H1 (cell line): Measurements from ENCODE around the gene PALD1. TPM values are rescaled to one million over a fixed set of nuclear protein-coding genes. Genes with fewer than 3 reads are reported as not detected.

ENCODE experiments used
- CTCF ChIA-PET: fragments of 300-600 bp; sonication (Branson Sonifier 250); formaldehyde crosslinking; loops from one replicate; lab custom pipeline; 2021; ENCODE audit not compliant: partially characterized antibody; lab: Charles Lee
- POLR2A ChIA-PET: fragments of 300-600 bp; sonication (Branson Sonifier 250); formaldehyde crosslinking; loops from one replicate; lab custom pipeline; 2021; ENCODE audit warnings: inconsistent platforms; ENCODE audit not compliant: partially characterized antibody; lab: Charles Lee
- DNase-seq, 2 experiments: peaks; one replicate each; pipeline versions ENCODE4 v3.0.0 to v3.0.0-alpha.2; 2010 to 2022; ENCODE audit warnings: low spot score in 2 of 2, low read depth in 1 of 2, mixed read lengths in 1 of 2
- FAIRE-seq: peaks from 2 replicates; lab custom pipeline; 2011; peaks lifted over from hg19 to GRCh38; lab: Jason Lieb, UNC
- H2AFZ ChIP-seq: 2 replicates; pipeline ENCODE4 v1.8.1; 2012; ENCODE audit warnings: low read length, inconsistent platforms
- H2AK5ac ChIP-seq: 2 replicates; pipeline ENCODE4 v1.6.1; 2013; ENCODE audit warnings: low read depth, low read length
- H2BK120ac ChIP-seq: replicated peaks from 2 replicates; pipeline ENCODE3; 2013; ENCODE audit warnings: low read depth, low read length, inconsistent platforms
- H2BK12ac ChIP-seq: 2 replicates; pipeline ENCODE4 v1.6.1; 2013; ENCODE audit warnings: low read depth, low read length
- H2BK15ac ChIP-seq: 2 replicates; pipeline ENCODE4 v1.6.1; 2013; ENCODE audit warnings: low read length
- H2BK20ac ChIP-seq: 2 replicates; pipeline ENCODE4 v1.6.1; 2013; ENCODE audit warnings: low read length
- H2BK5ac ChIP-seq: 2 replicates; pipeline ENCODE4 v1.6.1; 2013; ENCODE audit warnings: low read depth, low read length
- H3K14ac ChIP-seq: 2 replicates; pipeline ENCODE4 v1.6.1; 2013; ENCODE audit warnings: inconsistent platforms; ENCODE audit not compliant: insufficient read length
- H3K18ac ChIP-seq: 2 replicates; pipeline ENCODE4 v1.6.1; 2013; ENCODE audit warnings: low read length; ENCODE audit errors: extremely low read depth
- H3K23ac ChIP-seq: 2 replicates; pipeline ENCODE4 v1.6.1; 2013; ENCODE audit warnings: inconsistent platforms; ENCODE audit not compliant: insufficient read length
- H3K23me2 ChIP-seq: 2 replicates; pipeline ENCODE4 v1.6.1; 2013; ENCODE audit warnings: low read depth, low read length
- H3K27ac ChIP-seq: 2 replicates; pipeline ENCODE4 v1.6.1; 2011; ENCODE audit warnings: low read depth, low read length, inconsistent platforms
- H3K27me3 ChIP-seq, 4 experiments: replicated peaks in 1 of 4; 1 replicate in 1 of 4; 2 replicates in 3 of 4; pipeline versions ENCODE4 v1.6.1 to v1.8.1; 2011 to 2013; ENCODE audit warnings: low read length in 3 of 4, mild to moderate bottlenecking in 3 of 4, inconsistent platforms in 2 of 4, mixed read lengths in 2 of 4, moderate library complexity in 1 of 4; ENCODE audit not compliant: control insufficient read depth in 3 of 4, insufficient read depth in 3 of 4; ENCODE audit errors: extremely low read depth in 1 of 4
- H3K36me3 ChIP-seq, 4 experiments: 2 replicates each; pipeline versions ENCODE4 v1.6.1 to v1.8.1; 2011 to 2013; ENCODE audit warnings: mild to moderate bottlenecking in 4 of 4, low read length in 3 of 4, moderate library complexity in 2 of 4, control low read depth in 1 of 4, inconsistent platforms in 1 of 4; ENCODE audit not compliant: insufficient read depth in 4 of 4, control insufficient read depth in 2 of 4
- H3K4ac ChIP-seq: replicated peaks from 2 replicates; pipeline ENCODE3; 2013; ENCODE audit warnings: low read length, low read depth, mixed read lengths, inconsistent platforms; ENCODE audit not compliant: insufficient read length
- H3K4me1 ChIP-seq, 4 experiments: replicated peaks in 1 of 4; 1 replicate in 1 of 4; 2 replicates in 3 of 4; pipeline versions ENCODE4 v1.6.1 to v1.8.1; 2011 to 2013; ENCODE audit warnings: low read length in 3 of 4, inconsistent platforms in 2 of 4, mixed read lengths in 1 of 4; ENCODE audit not compliant: insufficient read depth in 4 of 4, control insufficient read depth in 3 of 4
- H3K4me2 ChIP-seq, 2 experiments: 2 replicates each; pipeline versions ENCODE4 v1.6.1 to v1.8.1; 2011 to 2013; ENCODE audit warnings: low read depth in 2 of 2, low read length in 2 of 2, control low read depth in 1 of 2, inconsistent platforms in 1 of 2, mild to moderate bottlenecking in 1 of 2; ENCODE audit not compliant: insufficient read depth in 1 of 2
- H3K4me3 ChIP-seq, 4 experiments: fragments of 200-600, 300-600 bp in 1 of 4; sonication (generic), shearing (Covaris generic), sonication (Bioruptor Twin) in 1 of 4; 2 replicates each; pipeline versions ENCODE4 v1.5.1 to v1.8.1; 2011 to 2016; ENCODE audit warnings: low read length in 4 of 4, low read depth in 3 of 4, control low read depth in 2 of 4, inconsistent platforms in 2 of 4, mild to moderate bottlenecking in 2 of 4, mixed read lengths in 1 of 4, moderate library complexity in 1 of 4; ENCODE audit not compliant: insufficient read depth in 2 of 4; ENCODE audit errors: extremely low read depth in 1 of 4
- H3K56ac ChIP-seq: replicated peaks from 2 replicates; pipeline ENCODE3; 2013; ENCODE audit warnings: low read depth, mild to moderate bottlenecking, mixed read lengths, low read length, inconsistent platforms; ENCODE audit not compliant: insufficient read length
- H3K79me1 ChIP-seq: 2 replicates; pipeline ENCODE4 v1.6.1; 2013; ENCODE audit warnings: low read depth, low read length, control low read depth
- H3K79me2 ChIP-seq, 2 experiments: 2 replicates each; pipeline versions ENCODE4 v1.6.1 to v1.8.1; 2012 to 2013; ENCODE audit warnings: low read length in 2 of 2, mild to moderate bottlenecking in 2 of 2, inconsistent platforms in 1 of 2; ENCODE audit not compliant: insufficient read depth in 2 of 2, control insufficient read depth in 1 of 2
- H3K9ac ChIP-seq, 4 experiments: replicated peaks in 1 of 4; 1 replicate in 1 of 4; 2 replicates in 3 of 4; pipeline versions ENCODE4 v1.6.1 to v1.8.1; 2011 to 2013; ENCODE audit warnings: low read depth in 3 of 4, low read length in 3 of 4, control low read depth in 2 of 4, mild to moderate bottlenecking in 2 of 4, moderate library complexity in 2 of 4, inconsistent platforms in 1 of 4; ENCODE audit errors: extremely low read depth in 1 of 4
- H3K9me3 ChIP-seq, 2 experiments: 2 replicates each; pipeline versions ENCODE4 v1.6.1 to v1.8.1; 2012 to 2013; ENCODE audit warnings: mild to moderate bottlenecking in 2 of 2, moderate library complexity in 2 of 2, control low read depth in 1 of 2, inconsistent platforms in 1 of 2, low read depth in 1 of 2, low read length in 1 of 2, mixed read lengths in 1 of 2; ENCODE audit not compliant: insufficient read depth in 2 of 2
- H4K20me1 ChIP-seq, 2 experiments: replicated peaks in 1 of 2; 2 replicates each; pipeline versions ENCODE3 to v1.8.1; 2011 to 2013; ENCODE audit warnings: inconsistent platforms in 2 of 2, low read length in 2 of 2, mild to moderate bottlenecking in 1 of 2; ENCODE audit not compliant: insufficient read depth in 2 of 2, control insufficient read depth in 1 of 2
- H4K5ac ChIP-seq: 2 replicates; pipeline ENCODE4 v1.6.1; 2013; ENCODE audit warnings: low read length, low read depth, mixed read lengths, inconsistent platforms; ENCODE audit not compliant: insufficient read length
- H4K8ac ChIP-seq: 2 replicates; pipeline ENCODE4 v1.8.0; 2013; ENCODE audit warnings: mild to moderate bottlenecking, moderate library complexity, low read length, inconsistent platforms; ENCODE audit not compliant: insufficient read depth; ENCODE audit errors: extremely low read depth
- H4K91ac ChIP-seq: replicated peaks from 2 replicates; pipeline ENCODE3; 2013; ENCODE audit warnings: low read length, mixed read lengths, inconsistent platforms; ENCODE audit not compliant: insufficient read length
- ASH2L ChIP-seq: fragments of 200-600, 300-600 bp; sonication (generic); IDR thresholded peaks from one replicate; pipeline ENCODE4 v1.7.1; 2017; ENCODE audit warnings: low read length
- CBX5 ChIP-seq: fragments of 300-800, 300-1000 bp; sonication (generic); IDR thresholded peaks from 2 replicates; pipeline ENCODE4 v1.7.1; 2016; ENCODE audit warnings: antibody characterized with exemption, low read length, low read depth
- CBX8 ChIP-seq: fragments of 300-800, 300-1000 bp; sonication (generic); IDR thresholded peaks from 2 replicates; pipeline ENCODE4 v1.7.1; 2016; ENCODE audit warnings: low read depth, low read length, borderline replicate concordance
- CEBPB ChIP-seq: IDR thresholded peaks from 2 replicates; pipeline ENCODE4 v1.6.1; 2012; ENCODE audit warnings: low read depth, low read length
- CTCF ChIP-seq, 3 experiments: IDR thresholded peaks; 1 replicate in 2 of 3; 2 replicates in 1 of 3; pipeline versions ENCODE4 v1.5.1 to v1.6.1; 2011; ENCODE audit warnings: low read length in 3 of 3, mild to moderate bottlenecking in 3 of 3, inconsistent platforms in 2 of 3, low read depth in 1 of 3, moderate library complexity in 1 of 3; ENCODE audit not compliant: insufficient read depth in 1 of 3; ENCODE audit errors: control extremely low read depth in 1 of 3
- E2F6 ChIP-seq: IDR thresholded peaks from 2 replicates; pipeline ENCODE4 v1.6.1; 2012; ENCODE audit warnings: inconsistent platforms
- GTF2F1 ChIP-seq: IDR thresholded peaks from 2 replicates; pipeline ENCODE4 v1.6.1; 2012; ENCODE audit warnings: low read depth, low read length, improper control_type of control experiment, borderline replicate concordance
- KDM5A ChIP-seq: fragments of 200-600 bp; IDR thresholded peaks from 2 replicates; pipeline ENCODE4 v1.7.1; 2012; ENCODE audit warnings: mild to moderate bottlenecking, low read length, inconsistent platforms, mixed read lengths
- SP1 ChIP-seq: IDR thresholded peaks from 2 replicates; pipeline ENCODE4 v1.6.1; 2011; ENCODE audit warnings: low read depth, low read length
- ZNF274 ChIP-seq: IDR thresholded peaks from 2 replicates; pipeline ENCODE4 v1.7.0; 2012; ENCODE audit warnings: low read length, borderline replicate concordance; ENCODE audit errors: extremely low read depth
- WGBS, 2 experiments: shearing (Covaris generic) in 1 of 2; methylation state at CpG; one replicate each; pipeline versions ENCODE4 v1.1.6 to v1.1.7; 2013 to 2015; ENCODE audit warnings: low lambda C conversion rate in 2 of 2, mixed read lengths in 2 of 2, inconsistent platforms in 1 of 2, low coverage in 1 of 2, missing lambda C conversion rate in 1 of 2; ENCODE audit not compliant: insufficient replicate concordance in 2 of 2, insufficient coverage in 1 of 2, insufficient read length in 1 of 2; ENCODE audit errors: extremely low coverage in 1 of 2, missing lambda C conversion rate in 1 of 2; 5-methylcytosine and 5-hydroxymethylcytosine counted together
- polyA plus RNA-seq, 7 experiments: library from polyadenylated mRNA; depleted of rRNA in 3 of 7; stranded (reverse) in 5 of 7; unstranded in 2 of 7; fragments of >200 nt in 5 of 7; fragments of 200-250 nt in 2 of 7; gene quantifications; 1 replicate in 5 of 7; 2 replicates in 1 of 7; 4 replicates in 1 of 7; pipeline versions ENCODE4 v1.2.1 to v1.2.3, GENCODE V29; 2011 to 2013; ENCODE audit warnings: missing spikeins in 2 of 7, mixed read lengths in 2 of 7
- total RNA-seq: library from RNA; stranded (reverse); fragmentation: NEBNext Ultra II Directional; extraction: Animal tissue kit (Norgen Biotek cat#: 25700); gene quantifications from 2 replicates; pipeline ENCODE4 v1.2.1, GENCODE V29; 2021

The PALD1 gene
- total and polyA plus RNA-seq, 2 of the 8 experiments (the other 6 are each of a cell fraction or from before 2014, with no cell fraction given): 13.3 to 32.8 TPM

GRCh38 chr10:70500812-70501301 lies 22.3 kb downstream of the PALD1 start:
- Histone ChIP-seq H3K9me3 (no peaks in the 10 kb centered on the region), H3K36me3 (no peaks in the 10 kb centered on the region), H3K23ac (no peak overlapping the region), H2AK5ac (no peak overlapping the region), H2AFZ (no peak overlapping the region), H3K27ac (peak overlapping the region; percentile 30; the same call in 1 of the 2 replicates), H3K14ac (no peak overlapping the region), H3K4ac (no peak overlapping the region), H2BK20ac (no peak overlapping the region), H2BK120ac (no peak overlapping the region), H3K4me3 (no peak overlapping the region), H4K20me1 (peaks cover 0 to 8% of the 10 kb centered on the region in 2 experiments), H4K8ac (no peak overlapping the region), H3K27me3 (no peaks in the 10 kb centered on the region), H4K5ac (no peak overlapping the region), H3K79me1 (peaks cover 3% of the 10 kb centered on the region), H3K56ac (no peak overlapping the region), H3K79me2 (peaks cover 0 to 18% of the 10 kb centered on the region in 2 experiments; a peak in 1 of 4 replicates), H3K23me2 (no peaks in the 10 kb centered on the region; the same call in 1 of the 2 replicates), H2BK15ac (no peak overlapping the region), H3K9ac (no peak overlapping the region), H3K4me2 (no peak overlapping the region), H2BK5ac (peak overlapping the region; percentile 75; the same call in 1 of the 2 replicates), H3K18ac (no peak overlapping the region), H4K91ac (no peak overlapping the region), H2BK12ac (0 out of 2 replicates have a peak overlapping the region, but pooled peaks have one; percentile 5), H3K4me1 (peaks cover 0 to 11% (median 3%) of the 10 kb centered on the region in 4 experiments; a peak in 5 of 7 replicates)
- WGBS, 2 experiments: 98% methylated on average over 4 of the region's 4 CpGs; no CpG with 5 or more reads in 1 of the 2 experiments
- ChIA-PET POLR2A (no interaction called here), CTCF (interaction anchor here (0.5 to 2.2 kb wide), 4 partner anchors 24 to 422 kb away, joined by 3 to 13 read pairs (median 3); no protein-coding TSS in a partner anchor)
- FAIRE-seq: no peak
- DNase-seq: no peak
- TF ChIP-seq GTF2F1 (no peak), CBX8 (no peak), ZNF274 (no peak), CTCF (IDR thresholded peaks at IDR 0.05; ENCODE audit: control extremely low read depth in 1 of 3, insufficient read depth in 1 of 3, low read depth in 1 of 3, low read length in 3 of 3) (no peak), E2F6 (no peak), CBX5 (no peak), ASH2L (no peak), CEBPB (no peak), SP1 (no peak), KDM5A (no peak)
